A549 (cell line): ENCODE results near the gene RGMA. TPM values are rescaled to one million over a fixed set of nuclear protein-coding genes. Genes with fewer than 3 reads are reported as not detected.

Source experiments
- ATAC-seq, 2 experiments: fragments of 200-7000 bp in 1 of 2; fragments of >200 bp in 1 of 2; cut with Nextera tagmentation in 1 of 2; cut with Tn5 transposase in 1 of 2; 3 replicates each; pipeline versions ENCODE4 v1.8.0 to v1.9.1; 2018 to 2020; ENCODE audit warnings: mild to moderate bottlenecking in 1 of 2, moderate library complexity in 1 of 2
- CTCF ChIA-PET: fragments of 300-600 bp; sonication (Branson Sonifier 250); formaldehyde crosslinking; extraction: SDS; loops from one replicate; lab custom pipeline; 2021; ENCODE audit warnings: antibody characterized with exemption, inconsistent platforms; lab: Yijun Ruan, JAX
- POLR2A ChIA-PET: fragments of 350-600 bp; formaldehyde crosslinking; extraction: SDS; loops from one replicate; lab custom pipeline; 2021; ENCODE audit warnings: antibody characterized with exemption, inconsistent platforms; lab: Yijun Ruan, JAX
- DNase-seq, 2 experiments: peaks; one replicate each; pipeline versions ENCODE4 v3.0.0 to v3.0.0-alpha.2; 2011 to 2016; ENCODE audit warnings: low read depth in 1 of 2, low spot score in 1 of 2
- FAIRE-seq: peaks from 2 replicates; lab custom pipeline; 2011; peaks lifted over from hg19 to GRCh38; lab: Jason Lieb, UNC
- H3K27ac ChIP-seq, 2 experiments: fragments of >200 bp; sonication (Bioruptor Twin); formaldehyde crosslinking; 3 replicates each; pipeline ENCODE4 v1.5.1; 2016 to 2017
- H3K4me1 ChIP-seq: fragments of >200 bp; sonication (Bioruptor Twin); formaldehyde crosslinking; 3 replicates; pipeline ENCODE4 v1.6.1; 2016
- H3K4me2 ChIP-seq: fragments of >200 bp; sonication (Bioruptor Twin); formaldehyde crosslinking; 3 replicates; pipeline ENCODE4 v1.6.1; 2016
- H3K4me3 ChIP-seq: fragments of >200 bp; sonication (Bioruptor Twin); formaldehyde crosslinking; 3 replicates; pipeline ENCODE4 v1.5.1; 2016
- H3K9me3 ChIP-seq: fragments of >200 bp; sonication (Bioruptor Twin); formaldehyde crosslinking; 3 replicates; pipeline ENCODE4 v1.6.1; 2016
- BHLHE40 ChIP-seq: IDR thresholded peaks from 2 replicates; pipeline ENCODE4 v1.6.1; 2012; ENCODE audit warnings: low read depth, low read length, inconsistent platforms
- CBX2 ChIP-seq: fragments of 200-600 bp; sonication (generic); IDR thresholded peaks from 2 replicates; pipeline ENCODE4 v1.6.1; 2016; ENCODE audit warnings: low read depth, mild to moderate bottlenecking, borderline replicate concordance
- CHD4 ChIP-seq: fragments of 200-600 bp; sonication (generic); IDR thresholded peaks from 2 replicates; pipeline ENCODE4 v1.6.1; 2016; ENCODE audit warnings: antibody characterized with exemption, mild to moderate bottlenecking, borderline replicate concordance
- EHF ChIP-seq: fragments of 250-450 bp; sonication (Bioruptor Pico); IDR thresholded peaks from 2 replicates; pipeline ENCODE4 v1.5.0; 2020; ENCODE audit warnings: mild to moderate bottlenecking
- EHMT2 ChIP-seq: fragments of 200-600 bp; sonication (generic); IDR thresholded peaks from 2 replicates; pipeline ENCODE4 v1.6.1; 2016; ENCODE audit warnings: antibody characterized with exemption, low read depth, mild to moderate bottlenecking, moderate library complexity
- EP300 ChIP-seq, 2 experiments: fragments of >200 bp; sonication (Bioruptor Twin); formaldehyde crosslinking; IDR thresholded peaks; 2 replicates in 1 of 2; 3 replicates in 1 of 2; pipeline ENCODE4 v1.6.1; 2016 to 2017
- ESRRA ChIP-seq: fragments of 150-350 bp; IDR thresholded peaks from 2 replicates; pipeline ENCODE4 v1.6.1; 2014; ENCODE audit warnings: mild to moderate bottlenecking, low read length, borderline replicate concordance
- HDAC2 ChIP-seq: fragments of 200-600 bp; sonication (generic); IDR thresholded peaks from 2 replicates; pipeline ENCODE4 v1.6.1; 2016
- JUN ChIP-seq, 2 experiments: fragments of >200 bp; sonication (Bioruptor Twin); formaldehyde crosslinking; IDR thresholded peaks; 2 replicates in 1 of 2; 3 replicates in 1 of 2; pipeline ENCODE4 v1.6.1; 2016 to 2017
- JUNB ChIP-seq: fragments of >200 bp; sonication (Bioruptor Twin); formaldehyde crosslinking; IDR thresholded peaks from 2 replicates; pipeline ENCODE4 v1.6.1; 2016
- KDM5A ChIP-seq: fragments of 200-600 bp; sonication (generic); IDR thresholded peaks from 2 replicates; pipeline ENCODE4 v1.6.1; 2016; ENCODE audit warnings: antibody characterized with exemption, mild to moderate bottlenecking
- MAFK ChIP-seq: fragments of 450-650 bp; IDR thresholded peaks from 2 replicates; pipeline ENCODE4 v1.6.1; 2014; ENCODE audit not compliant: partially characterized antibody
- NPAS2 ChIP-seq: fragments of 250-450 bp; sonication (Bioruptor Pico); IDR thresholded peaks from 2 replicates; pipeline ENCODE4 v1.8.0; 2022; ENCODE audit warnings: mild to moderate bottlenecking, moderate library complexity, borderline replicate concordance
- PHF8 ChIP-seq: fragments of 200-600 bp; sonication (generic); IDR thresholded peaks from 2 replicates; pipeline ENCODE4 v1.6.1; 2016; ENCODE audit warnings: low read depth, mild to moderate bottlenecking, antibody characterized with exemption, moderate library complexity, borderline replicate concordance
- POLR2A ChIP-seq: IDR thresholded peaks from 2 replicates; pipeline ENCODE4 v1.6.1; 2012; ENCODE audit warnings: mild to moderate bottlenecking, low read length
- POLR2AphosphoS2 ChIP-seq: conservative IDR thresholded peaks from 2 replicates; pipeline ENCODE4 v1.6.1; 2012; ENCODE audit warnings: low read length, improper control_type of control experiment, inconsistent platforms
- RCOR1 ChIP-seq: fragments of 150-350 bp; IDR thresholded peaks from 2 replicates; pipeline ENCODE4 v1.6.1; 2014; ENCODE audit warnings: antibody characterized with exemption, low read length, low read depth
- TFCP2L1 ChIP-seq: fragments of 250-450 bp; sonication (Bioruptor Pico); IDR thresholded peaks from 2 replicates; pipeline ENCODE4 v1.5.0; 2021; ENCODE audit warnings: mild to moderate bottlenecking
- WGBS: methylation state at CpG from one replicate; pipeline ENCODE4 v1.1.6; 2017; ENCODE audit errors: missing lambda C conversion rate; 5-methylcytosine and 5-hydroxymethylcytosine counted together
- polyA plus RNA-seq, 4 experiments: library from polyadenylated mRNA; depleted of rRNA in 3 of 4; stranded (reverse); fragments of >200 nt; fragmentation: RNase III in 1 of 4; extraction: RNeasy Plus Mini Kit Qiagen cat#74134 plus additional on column Dnase treatment in 1 of 4; gene quantifications; 2 replicates in 3 of 4; 3 replicates in 1 of 4; pipeline ENCODE4 v1.2.3, GENCODE V29; 2011 to 2017
- TF ChIP-seq, protein P1 (sequence below): IDR thresholded peaks from 2 replicates; pipeline ENCODE4 v1.6.1; 2012
- TF ChIP-seq, protein P2 (sequence below): fragments of >200 bp; sonication (Bioruptor Twin); formaldehyde crosslinking; IDR thresholded peaks from 3 replicates; pipeline ENCODE4 v1.5.1; 2016
- TF ChIP-seq, protein P3 (sequence below): fragments of 250-450 bp; sonication (Bioruptor Pico); IDR thresholded peaks from 2 replicates; pipeline ENCODE4 v1.5.0; 2020; ENCODE audit warnings: low read depth, mild to moderate bottlenecking, moderate library complexity
- TF ChIP-seq, protein P4 (sequence below): fragments of 250-450 bp; sonication (Bioruptor Pico); IDR thresholded peaks from 2 replicates; pipeline ENCODE4 v1.5.0; 2021; ENCODE audit warnings: mild to moderate bottlenecking, moderate library complexity, borderline replicate concordance
- TF ChIP-seq, protein P5 (sequence below): fragments of 200-600 bp; sonication (generic); IDR thresholded peaks from 2 replicates; pipeline ENCODE4 v1.6.1; 2016; ENCODE audit warnings: antibody characterized with exemption, mild to moderate bottlenecking, moderate library complexity
- TF ChIP-seq, protein P6 (sequence below): IDR thresholded peaks from 2 replicates; pipeline ENCODE4 v1.6.1; 2012; ENCODE audit warnings: low read depth, borderline replicate concordance

Gene RGMA
- polyA plus RNA-seq, 2 of the 4 experiments (the other 2 are of a cell fraction), result 0.22 TPM; not detected in 1

DNA sequence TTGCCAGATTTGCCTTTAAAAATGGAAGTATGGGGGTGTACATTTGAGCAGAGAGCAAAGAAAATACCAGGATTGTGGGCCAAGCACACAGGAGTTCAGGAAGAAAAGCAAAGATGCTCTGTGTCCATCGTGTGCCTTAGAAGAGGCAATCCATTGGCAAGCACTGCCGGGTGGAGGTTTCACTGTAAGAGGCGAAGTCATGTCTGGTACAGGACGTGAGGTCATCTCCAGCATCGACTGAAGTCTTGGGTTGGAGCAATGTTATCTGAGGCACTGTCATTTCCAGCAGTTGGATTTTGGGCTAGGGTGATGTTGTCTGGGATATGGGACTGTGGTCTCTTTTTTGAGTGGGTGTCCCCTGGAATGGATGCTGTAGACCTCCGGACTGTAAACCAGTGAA is 4.8 kb upstream of the RGMA start:
- 12% methylated on average over 6 of the region's 6 CpGs for WGBS
- FAIRE-seq (no peak), DNase-seq (no peak), ATAC-seq (no peak)
- Histone ChIP-seq H3K4me1 (peaks cover 7% of the 10 kb centered on the region; the same call in 2 of the 3 replicates), H3K27ac (no peak overlapping the region), H3K4me2 (no peak overlapping the region), H3K9me3 (0 out of 3 replicates have a peak, but pooled peaks cover 2% of the 10 kb centered on the region), H3K4me3 (no peak overlapping the region)
- TF ChIP-seq RCOR1, result no peak
- no peak for TF ChIP-seq KDM5A
- no peak for TF ChIP-seq MAFK
- ChIA-PET POLR2A (no interaction called here), CTCF (no interaction called here)

DNA sequence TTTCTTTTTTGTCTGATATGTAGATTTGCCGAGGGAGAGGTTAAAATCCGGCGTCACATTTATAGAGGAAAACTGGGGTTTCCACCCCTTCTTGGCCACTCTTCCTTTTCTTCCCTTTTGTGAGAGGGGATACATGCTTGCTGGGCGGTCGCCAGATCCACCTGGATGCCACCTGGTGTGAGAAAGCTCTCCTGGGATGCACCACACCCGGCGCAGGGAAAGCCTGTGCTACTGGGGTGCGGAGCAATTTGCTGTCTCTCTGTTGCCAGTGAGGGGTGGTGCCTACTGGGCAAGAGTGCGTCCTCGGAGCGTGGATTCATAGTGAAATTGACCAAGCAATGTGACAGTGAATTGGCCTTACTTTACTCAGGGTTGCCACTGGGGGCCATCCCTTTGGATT is 2.5 kb upstream of the RGMA start:
- DNase-seq, result no peak
- WGBS, result 73% methylated on average over 11 of the region's 11 CpGs
- ATAC-seq, result no peak
- Histone ChIP-seq H3K4me1 (peaks cover 16% of the 10 kb centered on the region), H3K27ac (no peak overlapping the region), H3K4me3 (no peak overlapping the region), H3K9me3 (0 out of 3 replicates have a peak, but pooled peaks cover 2% of the 10 kb centered on the region), H3K4me2 (no peak overlapping the region)
- ChIA-PET CTCF (interaction anchor here (0.6 to 1.3 kb wide), 4 partner anchors 17 to 1029 kb away, joined by 3 read pairs; no protein-coding TSS in a partner anchor), POLR2A (no interaction called here)
- no peak for FAIRE-seq
- TF ChIP-seq, protein P1, sequence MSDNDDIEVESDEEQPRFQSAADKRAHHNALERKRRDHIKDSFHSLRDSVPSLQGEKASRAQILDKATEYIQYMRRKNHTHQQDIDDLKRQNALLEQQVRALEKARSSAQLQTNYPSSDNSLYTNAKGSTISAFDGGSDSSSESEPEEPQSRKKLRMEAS, result no peak
- TF ChIP-seq, protein P2, sequence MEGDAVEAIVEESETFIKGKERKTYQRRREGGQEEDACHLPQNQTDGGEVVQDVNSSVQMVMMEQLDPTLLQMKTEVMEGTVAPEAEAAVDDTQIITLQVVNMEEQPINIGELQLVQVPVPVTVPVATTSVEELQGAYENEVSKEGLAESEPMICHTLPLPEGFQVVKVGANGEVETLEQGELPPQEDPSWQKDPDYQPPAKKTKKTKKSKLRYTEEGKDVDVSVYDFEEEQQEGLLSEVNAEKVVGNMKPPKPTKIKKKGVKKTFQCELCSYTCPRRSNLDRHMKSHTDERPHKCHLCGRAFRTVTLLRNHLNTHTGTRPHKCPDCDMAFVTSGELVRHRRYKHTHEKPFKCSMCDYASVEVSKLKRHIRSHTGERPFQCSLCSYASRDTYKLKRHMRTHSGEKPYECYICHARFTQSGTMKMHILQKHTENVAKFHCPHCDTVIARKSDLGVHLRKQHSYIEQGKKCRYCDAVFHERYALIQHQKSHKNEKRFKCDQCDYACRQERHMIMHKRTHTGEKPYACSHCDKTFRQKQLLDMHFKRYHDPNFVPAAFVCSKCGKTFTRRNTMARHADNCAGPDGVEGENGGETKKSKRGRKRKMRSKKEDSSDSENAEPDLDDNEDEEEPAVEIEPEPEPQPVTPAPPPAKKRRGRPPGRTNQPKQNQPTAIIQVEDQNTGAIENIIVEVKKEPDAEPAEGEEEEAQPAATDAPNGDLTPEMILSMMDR, result no peak
- TF ChIP-seq JUNB (no peak), EHMT2 (no peak), CBX2 (no peak), JUN (IDR thresholded peaks at IDR 0.05) (no peak), KDM5A (no peak), NPAS2 (CRISPR knock-in tag) (no peak), CHD4 (no peak), MAFK (no peak), POLR2A (no peak), EP300 (IDR thresholded peaks at IDR 0.05) (no peak), HDAC2 (no peak), ESRRA (no peak), POLR2AphosphoS2 (no peak)
- TF ChIP-seq, protein P3, sequence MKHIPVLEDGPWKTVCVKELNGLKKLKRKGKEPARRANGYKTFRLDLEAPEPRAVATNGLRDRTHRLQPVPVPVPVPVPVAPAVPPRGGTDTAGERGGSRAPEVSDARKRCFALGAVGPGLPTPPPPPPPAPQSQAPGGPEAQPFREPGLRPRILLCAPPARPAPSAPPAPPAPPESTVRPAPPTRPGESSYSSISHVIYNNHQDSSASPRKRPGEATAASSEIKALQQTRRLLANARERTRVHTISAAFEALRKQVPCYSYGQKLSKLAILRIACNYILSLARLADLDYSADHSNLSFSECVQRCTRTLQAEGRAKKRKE (CRISPR knock-in tag), result no peak
- TF ChIP-seq, protein P4, sequence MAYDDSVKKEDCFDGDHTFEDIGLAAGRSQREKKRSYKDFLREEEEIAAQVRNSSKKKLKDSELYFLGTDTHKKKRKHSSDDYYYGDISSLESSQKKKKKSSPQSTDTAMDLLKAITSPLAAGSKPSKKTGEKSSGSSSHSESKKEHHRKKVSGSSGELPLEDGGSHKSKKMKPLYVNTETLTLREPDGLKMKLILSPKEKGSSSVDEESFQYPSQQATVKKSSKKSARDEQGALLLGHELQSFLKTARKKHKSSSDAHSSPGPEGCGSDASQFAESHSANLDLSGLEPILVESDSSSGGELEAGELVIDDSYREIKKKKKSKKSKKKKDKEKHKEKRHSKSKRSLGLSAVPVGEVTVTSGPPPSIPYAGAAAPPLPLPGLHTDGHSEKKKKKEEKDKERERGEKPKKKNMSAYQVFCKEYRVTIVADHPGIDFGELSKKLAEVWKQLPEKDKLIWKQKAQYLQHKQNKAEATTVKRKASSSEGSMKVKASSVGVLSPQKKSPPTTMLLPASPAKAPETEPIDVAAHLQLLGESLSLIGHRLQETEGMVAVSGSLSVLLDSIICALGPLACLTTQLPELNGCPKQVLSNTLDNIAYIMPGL (CRISPR knock-in tag), result no peak

DNA sequence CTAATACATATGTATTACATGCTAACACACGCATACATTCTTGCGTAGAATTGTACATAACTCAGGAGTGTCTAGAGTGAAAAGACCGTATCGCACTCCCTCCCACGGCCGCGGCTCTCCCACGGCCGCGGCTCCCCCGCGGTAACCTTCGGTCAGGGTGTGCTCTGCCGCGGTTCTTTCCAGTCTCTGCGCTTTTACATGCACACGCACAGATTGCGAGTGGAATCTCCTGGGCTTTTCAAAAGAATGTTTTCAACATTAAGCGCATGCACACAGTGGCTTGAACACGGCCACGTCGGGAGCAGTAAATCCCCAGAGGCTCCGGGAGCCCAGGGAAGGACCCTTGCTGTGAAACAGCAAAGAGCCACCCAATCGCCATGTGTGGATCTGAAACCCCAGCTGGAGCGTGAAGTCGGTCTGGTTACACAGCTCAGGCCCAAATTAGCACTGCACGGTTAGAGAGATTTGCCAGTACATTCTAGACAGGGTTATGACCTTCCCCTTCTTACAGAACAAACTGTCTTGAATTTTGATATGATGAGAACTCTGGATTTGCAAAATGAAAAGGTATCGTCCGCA is 805 bp upstream of the RGMA start:
- no peak overlapping the region for H3K27ac ChIP-seq
- H3K9me3 ChIP-seq, result 0 out of 3 replicates have a peak, but pooled peaks cover 2% of the 10 kb centered on the region
- no peak for DNase-seq
- ATAC-seq, result no peak
- ChIA-PET POLR2A (no interaction called here), CTCF (interaction anchor here (0.6 to 1.5 kb wide), 4 partner anchors 10 to 1030 kb away, joined by 3 to 7 read pairs (median 4); no protein-coding TSS in a partner anchor)
- H3K4me2 ChIP-seq, result peak overlapping the region; percentile 93; the same call in 2 of the 3 replicates
- peaks cover 16% of the 10 kb centered on the region for H3K4me1 ChIP-seq
- 35% methylated on average over 29 of the region's 29 CpGs for WGBS
- H3K4me3 ChIP-seq, result no peak overlapping the region; the same call in 2 of the 3 replicates
- FAIRE-seq, result no peak
- TF ChIP-seq CBX2 (no peak), BHLHE40 (no peak), POLR2A (no peak), TFCP2L1 (CRISPR knock-in tag) (no peak), HDAC2 (no peak), POLR2AphosphoS2 (no peak), PHF8 (no peak), EHF (no peak)
- TF ChIP-seq, protein P5, sequence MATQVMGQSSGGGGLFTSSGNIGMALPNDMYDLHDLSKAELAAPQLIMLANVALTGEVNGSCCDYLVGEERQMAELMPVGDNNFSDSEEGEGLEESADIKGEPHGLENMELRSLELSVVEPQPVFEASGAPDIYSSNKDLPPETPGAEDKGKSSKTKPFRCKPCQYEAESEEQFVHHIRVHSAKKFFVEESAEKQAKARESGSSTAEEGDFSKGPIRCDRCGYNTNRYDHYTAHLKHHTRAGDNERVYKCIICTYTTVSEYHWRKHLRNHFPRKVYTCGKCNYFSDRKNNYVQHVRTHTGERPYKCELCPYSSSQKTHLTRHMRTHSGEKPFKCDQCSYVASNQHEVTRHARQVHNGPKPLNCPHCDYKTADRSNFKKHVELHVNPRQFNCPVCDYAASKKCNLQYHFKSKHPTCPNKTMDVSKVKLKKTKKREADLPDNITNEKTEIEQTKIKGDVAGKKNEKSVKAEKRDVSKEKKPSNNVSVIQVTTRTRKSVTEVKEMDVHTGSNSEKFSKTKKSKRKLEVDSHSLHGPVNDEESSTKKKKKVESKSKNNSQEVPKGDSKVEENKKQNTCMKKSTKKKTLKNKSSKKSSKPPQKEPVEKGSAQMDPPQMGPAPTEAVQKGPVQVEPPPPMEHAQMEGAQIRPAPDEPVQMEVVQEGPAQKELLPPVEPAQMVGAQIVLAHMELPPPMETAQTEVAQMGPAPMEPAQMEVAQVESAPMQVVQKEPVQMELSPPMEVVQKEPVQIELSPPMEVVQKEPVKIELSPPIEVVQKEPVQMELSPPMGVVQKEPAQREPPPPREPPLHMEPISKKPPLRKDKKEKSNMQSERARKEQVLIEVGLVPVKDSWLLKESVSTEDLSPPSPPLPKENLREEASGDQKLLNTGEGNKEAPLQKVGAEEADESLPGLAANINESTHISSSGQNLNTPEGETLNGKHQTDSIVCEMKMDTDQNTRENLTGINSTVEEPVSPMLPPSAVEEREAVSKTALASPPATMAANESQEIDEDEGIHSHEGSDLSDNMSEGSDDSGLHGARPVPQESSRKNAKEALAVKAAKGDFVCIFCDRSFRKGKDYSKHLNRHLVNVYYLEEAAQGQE, result no peak
- TF ChIP-seq, protein P6, sequence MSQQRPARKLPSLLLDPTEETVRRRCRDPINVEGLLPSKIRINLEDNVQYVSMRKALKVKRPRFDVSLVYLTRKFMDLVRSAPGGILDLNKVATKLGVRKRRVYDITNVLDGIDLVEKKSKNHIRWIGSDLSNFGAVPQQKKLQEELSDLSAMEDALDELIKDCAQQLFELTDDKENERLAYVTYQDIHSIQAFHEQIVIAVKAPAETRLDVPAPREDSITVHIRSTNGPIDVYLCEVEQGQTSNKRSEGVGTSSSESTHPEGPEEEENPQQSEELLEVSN, result no peak
